GM19468 (cell line): ENCODE data around the gene BCLAF1.

Experiments
- ATAC-seq: cut with Tn5 transposase; IDR thresholded peaks from one replicate; pipeline ENCODE4 v1.9.1; 2021; ENCODE audit warnings: mild to moderate bottlenecking, moderate library complexity, moderate number of reproducible peaks; ENCODE audit not compliant: unreplicated experiment; ENCODE audit errors: extremely low read depth

BCLAF1 gene

GRCh38 chr6:136210398-136211165 is 79.1 kb downstream of the BCLAF1 start:
- no peak for ATAC-seq

DNA sequence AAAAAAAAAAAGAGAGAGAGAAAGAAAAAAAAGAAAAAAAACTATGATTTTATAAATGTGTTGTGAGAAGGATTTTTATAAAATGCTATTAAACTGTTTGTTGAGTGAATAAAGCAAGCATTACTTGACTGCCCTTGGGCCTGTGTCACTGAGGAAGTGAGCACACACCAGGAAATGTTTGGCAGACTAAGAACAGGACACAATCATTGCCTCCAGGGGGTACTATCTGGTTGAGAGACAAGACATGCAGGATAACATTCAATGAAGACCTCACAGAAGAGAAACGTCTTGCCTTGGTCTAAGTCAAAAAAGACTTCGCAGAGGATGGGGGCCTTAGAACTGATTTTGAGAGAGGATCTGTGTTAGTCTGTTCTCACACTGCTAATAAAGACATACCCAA is 80.2 kb downstream of the BCLAF1 start:
- no peak for ATAC-seq

- no peak for ATAC-seq
These were observed 80.9 kb downstream of the BCLAF1 start for GRCh38 chr6:136208783-136209182.
